NB4 (cell line): ENCODE results near the gene SEC31B.
A peak's percentile ranks its signal among the peaks of the same experiment; 100 is the strongest.

Experiments
- CTCF ChIP-seq: IDR thresholded peaks from one replicate; pipeline ENCODE4 v1.5.1; 2012; ENCODE audit warnings: low read depth, low read length
- MAX ChIP-seq: IDR thresholded peaks from 2 replicates; pipeline ENCODE4 v1.6.1; 2011; ENCODE audit warnings: low read depth, low read length

GRCh38 chr10:100562008-100562672, 42.5 kb upstream of the SEC31B start:
- peak; percentile 54 for TF ChIP-seq CTCF
- no peak for TF ChIP-seq MAX
